GM12878 (cell line): ENCODE data around the gene IL1RAPL1.

ENCODE experiments used
- CREM ChIP-seq: IDR thresholded peaks from 2 replicates; pipeline ENCODE4 v1.6.1; 2014; ENCODE audit warnings: antibody characterized with exemption, low read depth
- FOXM1 ChIP-seq: IDR thresholded peaks from 2 replicates; pipeline ENCODE4 v1.6.1; 2012; ENCODE audit warnings: low read depth, mild to moderate bottlenecking, inconsistent platforms, low read length, moderate library complexity
- NRF1 ChIP-seq: conservative IDR thresholded peaks from 2 replicates; pipeline ENCODE4 v1.6.1; 2011; ENCODE audit warnings: mild to moderate bottlenecking, low read depth, low read length, improper control_type of control experiment
- PAX8 ChIP-seq: fragments of 450-650 bp; IDR thresholded peaks from 2 replicates; pipeline ENCODE4 v1.6.1; 2017; ENCODE audit warnings: mild to moderate bottlenecking, moderate library complexity
- TF ChIP-seq, protein P1 (sequence below), 3 experiments: IDR thresholded peaks in 2 of 3; conservative IDR thresholded peaks in 1 of 3; 2 replicates each; pipeline ENCODE4 v1.5.1; 2011; ENCODE audit warnings: low read depth in 3 of 3, low read length in 3 of 3, mild to moderate bottlenecking in 3 of 3, control low read depth in 2 of 3, moderate library complexity in 2 of 3, inconsistent platforms in 1 of 3, mixed read lengths in 1 of 3; ENCODE audit not compliant: control insufficient read depth in 2 of 3, insufficient read depth in 1 of 3; ENCODE audit errors: extremely low read depth in 1 of 3

DNA sequence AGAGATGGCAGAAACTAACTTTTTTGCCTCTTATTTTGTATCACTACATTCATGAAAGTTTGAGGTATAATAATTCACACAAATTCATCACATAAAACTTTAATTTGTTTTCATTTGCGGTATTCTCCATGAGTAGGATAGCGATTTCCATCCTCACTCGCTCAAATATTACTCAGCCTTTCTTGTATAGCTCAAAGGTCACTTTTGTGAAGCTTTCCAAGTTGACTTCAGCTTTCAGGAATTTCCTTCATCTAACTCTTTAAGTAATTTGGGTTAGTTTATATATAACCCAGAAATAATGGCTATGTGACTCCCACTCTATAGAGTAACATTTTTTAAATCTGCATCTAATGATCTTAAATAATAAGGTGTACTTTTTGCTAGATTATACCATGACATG is 314.4 kb downstream of the IL1RAPL1 start:
- TF ChIP-seq, protein P1, sequence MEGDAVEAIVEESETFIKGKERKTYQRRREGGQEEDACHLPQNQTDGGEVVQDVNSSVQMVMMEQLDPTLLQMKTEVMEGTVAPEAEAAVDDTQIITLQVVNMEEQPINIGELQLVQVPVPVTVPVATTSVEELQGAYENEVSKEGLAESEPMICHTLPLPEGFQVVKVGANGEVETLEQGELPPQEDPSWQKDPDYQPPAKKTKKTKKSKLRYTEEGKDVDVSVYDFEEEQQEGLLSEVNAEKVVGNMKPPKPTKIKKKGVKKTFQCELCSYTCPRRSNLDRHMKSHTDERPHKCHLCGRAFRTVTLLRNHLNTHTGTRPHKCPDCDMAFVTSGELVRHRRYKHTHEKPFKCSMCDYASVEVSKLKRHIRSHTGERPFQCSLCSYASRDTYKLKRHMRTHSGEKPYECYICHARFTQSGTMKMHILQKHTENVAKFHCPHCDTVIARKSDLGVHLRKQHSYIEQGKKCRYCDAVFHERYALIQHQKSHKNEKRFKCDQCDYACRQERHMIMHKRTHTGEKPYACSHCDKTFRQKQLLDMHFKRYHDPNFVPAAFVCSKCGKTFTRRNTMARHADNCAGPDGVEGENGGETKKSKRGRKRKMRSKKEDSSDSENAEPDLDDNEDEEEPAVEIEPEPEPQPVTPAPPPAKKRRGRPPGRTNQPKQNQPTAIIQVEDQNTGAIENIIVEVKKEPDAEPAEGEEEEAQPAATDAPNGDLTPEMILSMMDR (IDR thresholded peaks at IDR 0.05 in 2 of 3, conservative IDR thresholded peaks at IDR 0.05 in 1 of 3; ENCODE audit: control insufficient read depth in 2 of 3, extremely low read depth in 1 of 3, insufficient read depth in 1 of 3, low read depth in 3 of 3, low read length in 3 of 3): no peak
- no peak for TF ChIP-seq FOXM1
- TF ChIP-seq PAX8: no peak
- TF ChIP-seq CREM: no peak
- no peak for TF ChIP-seq NRF1
